Measurements from ENCODE around the gene AKAP8L.
"Not testable (repeated sequence)": the region's sequence is repeated elsewhere in the genome, so short reads cannot be mapped to it uniquely, and the experiment has no call there.

The AKAP8L gene

GRCh38 chr19:15397782-15398181, 21.0 kb downstream of the AKAP8L start:
- H3K4me1 ChIP-seq (ENCODE audit: control insufficient read depth, insufficient read depth, low read length): no peaks in the 10 kb centered on the region
- H3K36me3 ChIP-seq (ENCODE audit: control insufficient read depth, insufficient read depth, low read length): peaks cover 17% of the 10 kb centered on the region
- H3K27me3 ChIP-seq (ENCODE audit: control insufficient read depth, insufficient read depth, low read length): no peaks in the 10 kb centered on the region
- H3K4me3 ChIP-seq (ENCODE audit: low read length): no peak overlapping the region
- no peak overlapping the region for H3K9ac ChIP-seq (ENCODE audit: low read length)
- no peaks in the 10 kb centered on the region for H3K9me3 ChIP-seq (ENCODE audit: control insufficient read depth, low read length)

- Histone ChIP-seq H3K4me1 (ENCODE audit: control insufficient read depth, insufficient read depth, low read length) (no peaks in the 10 kb centered on the region), H3K9ac (ENCODE audit: low read length) (no peak overlapping the region), H3K36me3 (ENCODE audit: control insufficient read depth, insufficient read depth, low read length) (peaks cover 17% of the 10 kb centered on the region), H3K4me3 (ENCODE audit: low read length) (no peak overlapping the region), H3K27me3 (ENCODE audit: control insufficient read depth, insufficient read depth, low read length) (no peaks in the 10 kb centered on the region), H3K9me3 (ENCODE audit: control insufficient read depth, low read length) (no peaks in the 10 kb centered on the region)
Observed at GRCh38 chr19:15397236-15397635, 21.6 kb downstream of the AKAP8L start.

- Histone ChIP-seq H3K4me3 (ENCODE audit: low read length) (no peak overlapping the region), H3K4me1 (ENCODE audit: control insufficient read depth, insufficient read depth, low read length) (no peaks in the 10 kb centered on the region), H3K27me3 (ENCODE audit: control insufficient read depth, insufficient read depth, low read length) (no peaks in the 10 kb centered on the region), H3K36me3 (ENCODE audit: control insufficient read depth, insufficient read depth, low read length) (peaks cover 17% of the 10 kb centered on the region), H3K9me3 (ENCODE audit: control insufficient read depth, low read length) (no peaks in the 10 kb centered on the region), H3K9ac (ENCODE audit: low read length) (no peak overlapping the region)
Observed at GRCh38 chr19:15396436-15396835, 22.4 kb downstream of the AKAP8L start.

- H3K36me3 ChIP-seq (ENCODE audit: control insufficient read depth, insufficient read depth, low read length): peaks cover 17% of the 10 kb centered on the region
Observed at GRCh38 chr19:15395251-15395650, 23.5 kb downstream of the AKAP8L start.

GRCh38 chr19:15394426-15394825, 24.4 kb downstream of the AKAP8L start:
- H3K4me1 ChIP-seq (ENCODE audit: control insufficient read depth, insufficient read depth, low read length): no peaks in the 10 kb centered on the region
- no peaks in the 10 kb centered on the region for H3K27me3 ChIP-seq (ENCODE audit: control insufficient read depth, insufficient read depth, low read length)
- H3K9me3 ChIP-seq (ENCODE audit: control insufficient read depth, low read length): no peaks in the 10 kb centered on the region
- no peak overlapping the region for H3K9ac ChIP-seq (ENCODE audit: low read length)
- H3K4me3 ChIP-seq (ENCODE audit: low read length): no peak overlapping the region
- H3K36me3 ChIP-seq (ENCODE audit: control insufficient read depth, insufficient read depth, low read length): peaks cover 17% of the 10 kb centered on the region

More at GRCh38 chr19:15395251-15395650, 23.5 kb downstream of the AKAP8L start:
- not testable (repeated sequence) for H3K9ac ChIP-seq (ENCODE audit: low read length); H3K27me3 ChIP-seq (ENCODE audit: control insufficient read depth, insufficient read depth, low read length); H3K4me1 ChIP-seq (ENCODE audit: control insufficient read depth, insufficient read depth, low read length); H3K4me3 ChIP-seq (ENCODE audit: low read length); H3K9me3 ChIP-seq (ENCODE audit: control insufficient read depth, low read length)

GRCh38 chr19:15393963-15394362, 24.8 kb downstream of the AKAP8L start:
- no peak overlapping the region for H3K9ac ChIP-seq (ENCODE audit: low read length)
- no peaks in the 10 kb centered on the region for H3K9me3 ChIP-seq (ENCODE audit: control insufficient read depth, low read length)
- peaks cover 16% of the 10 kb centered on the region for H3K36me3 ChIP-seq (ENCODE audit: control insufficient read depth, insufficient read depth, low read length)
- H3K4me3 ChIP-seq (ENCODE audit: low read length): no peak overlapping the region
- H3K4me1 ChIP-seq (ENCODE audit: control insufficient read depth, insufficient read depth, low read length): no peaks in the 10 kb centered on the region
- no peaks in the 10 kb centered on the region for H3K27me3 ChIP-seq (ENCODE audit: control insufficient read depth, insufficient read depth, low read length)

- Histone ChIP-seq H3K36me3 (ENCODE audit: control insufficient read depth, insufficient read depth, low read length) (no peaks in the 10 kb centered on the region), H3K4me1 (ENCODE audit: control insufficient read depth, insufficient read depth, low read length) (no peaks in the 10 kb centered on the region), H3K27me3 (ENCODE audit: control insufficient read depth, insufficient read depth, low read length) (no peaks in the 10 kb centered on the region), H3K9ac (ENCODE audit: low read length) (no peak overlapping the region), H3K4me3 (ENCODE audit: low read length) (no peak overlapping the region), H3K9me3 (ENCODE audit: control insufficient read depth, low read length) (no peaks in the 10 kb centered on the region)
Observed at GRCh38 chr19:15390814-15391213, 28.0 kb downstream of the AKAP8L start.

GRCh38 chr19:15381864-15382263, 36.9 kb downstream of the AKAP8L start:
- Histone ChIP-seq H3K4me3 (ENCODE audit: low read length) (no peak overlapping the region), H3K27me3 (ENCODE audit: control insufficient read depth, insufficient read depth, low read length) (no peaks in the 10 kb centered on the region), H3K9me3 (ENCODE audit: control insufficient read depth, low read length) (no peaks in the 10 kb centered on the region), H3K9ac (ENCODE audit: low read length) (no peak overlapping the region), H3K4me1 (ENCODE audit: control insufficient read depth, insufficient read depth, low read length) (peaks cover 19% of the 10 kb centered on the region), H3K36me3 (ENCODE audit: control insufficient read depth, insufficient read depth, low read length) (no peaks in the 10 kb centered on the region)

GRCh38 chr19:15381429-15381828, 37.4 kb downstream of the AKAP8L start:
- Histone ChIP-seq H3K9ac (ENCODE audit: low read length) (no peak overlapping the region), H3K36me3 (ENCODE audit: control insufficient read depth, insufficient read depth, low read length) (no peaks in the 10 kb centered on the region), H3K4me3 (ENCODE audit: low read length) (no peak overlapping the region), H3K27me3 (ENCODE audit: control insufficient read depth, insufficient read depth, low read length) (no peaks in the 10 kb centered on the region), H3K9me3 (ENCODE audit: control insufficient read depth, low read length) (no peaks in the 10 kb centered on the region), H3K4me1 (ENCODE audit: control insufficient read depth, insufficient read depth, low read length) (peaks cover 24% of the 10 kb centered on the region)

GRCh38 chr19:15379999-15380647, 38.7 kb downstream of the AKAP8L start:
- no peaks in the 10 kb centered on the region for H3K27me3 ChIP-seq (ENCODE audit: control insufficient read depth, insufficient read depth, low read length)
- peak overlapping the region; percentile 63 for H3K4me3 ChIP-seq (ENCODE audit: low read length)
- H3K9me3 ChIP-seq (ENCODE audit: control insufficient read depth, low read length): no peaks in the 10 kb centered on the region
- peaks cover 26% of the 10 kb centered on the region for H3K4me1 ChIP-seq (ENCODE audit: control insufficient read depth, insufficient read depth, low read length)
- no peaks in the 10 kb centered on the region for H3K36me3 ChIP-seq (ENCODE audit: control insufficient read depth, insufficient read depth, low read length)
- H3K9ac ChIP-seq (ENCODE audit: low read length): peak overlapping the region; percentile 64

GRCh38 chr19:15379083-15379998, 39.4 kb downstream of the AKAP8L start, which contains the start of gene AKAP8:
AKAP8 (minus strand) TSS chr19:15379787; CDS start chr19:15379731, 56 bp downstream.
- Histone ChIP-seq H3K9me3 (ENCODE audit: control insufficient read depth, low read length) (no peaks in the 10 kb centered on the region), H3K4me1 (ENCODE audit: control insufficient read depth, insufficient read depth, low read length) (peaks cover 26% of the 10 kb centered on the region), H3K9ac (ENCODE audit: low read length) (peak within 1 kb of the TSS; percentile 92)

GRCh38 chr19:15378534-15379082, 40.2 kb downstream of the AKAP8L start:
- Histone ChIP-seq H3K36me3 (ENCODE audit: control insufficient read depth, insufficient read depth, low read length) (no peaks in the 10 kb centered on the region), H3K9me3 (ENCODE audit: control insufficient read depth, low read length) (no peaks in the 10 kb centered on the region), H3K4me3 (ENCODE audit: low read length) (peak overlapping the region; percentile 98), H3K4me1 (ENCODE audit: control insufficient read depth, insufficient read depth, low read length) (peaks cover 26% of the 10 kb centered on the region), H3K27me3 (ENCODE audit: control insufficient read depth, insufficient read depth, low read length) (no peaks in the 10 kb centered on the region), H3K9ac (ENCODE audit: low read length) (peak overlapping the region; percentile 92)

More at GRCh38 chr19:15379083-15379998, 39.4 kb downstream of the AKAP8L start, which contains the start of gene AKAP8:
- H3K4me3 ChIP-seq (ENCODE audit: low read length): peak within 1 kb of the TSS; percentile 98
- no peaks in the 10 kb centered on the region for H3K27me3 ChIP-seq (ENCODE audit: control insufficient read depth, insufficient read depth, low read length)
- no peaks in the 10 kb centered on the region for H3K36me3 ChIP-seq (ENCODE audit: control insufficient read depth, insufficient read depth, low read length)
